K562 (cell line): ENCODE data around the gene KISS1R. TPM values are rescaled to one million over a fixed set of nuclear protein-coding genes. Genes with fewer than 3 reads are reported as not detected.
A peak's percentile ranks its signal among the peaks of the same experiment; 100 is the strongest.

ENCODE experiments used
- MYBL2 ChIP-seq, 2 experiments: fragments of 450-650 bp in 1 of 2; sonication (generic) in 1 of 2; formaldehyde crosslinking in 1 of 2; IDR thresholded peaks; 2 replicates each; pipeline versions ENCODE4 v1.6.1 to v1.8.1; 2017 to 2022; ENCODE audit warnings: borderline replicate concordance in 1 of 2, inconsistent platforms in 1 of 2, low read depth in 1 of 2, mild to moderate bottlenecking in 1 of 2, missing genetic modification reagents in 1 of 2, moderate library complexity in 1 of 2
- SRSF1 ChIP-seq: fragments of 200-400 bp; formaldehyde crosslinking; IDR thresholded peaks from 2 replicates; pipeline ENCODE4 v1.6.1; 2017; ENCODE audit warnings: mild to moderate bottlenecking, low read depth, low read length, moderate library complexity
- THAP7 ChIP-seq: fragments of 250-450 bp; sonication (Bioruptor Pico); IDR thresholded peaks from 2 replicates; pipeline ENCODE4 v1.5.0; 2021
- THRAP3 ChIP-seq: fragments of 450-650 bp; IDR thresholded peaks from 2 replicates; pipeline ENCODE4 v1.6.1; 2016; ENCODE audit warnings: mild to moderate bottlenecking, inconsistent platforms, borderline replicate concordance
- ZBTB1 ChIP-seq: sonication (generic); formaldehyde crosslinking; IDR thresholded peaks from 2 replicates; pipeline ENCODE4 v1.8.1; 2023; ENCODE audit warnings: missing genetic modification reagents, low read depth, mild to moderate bottlenecking, borderline replicate concordance
- ZNF318 ChIP-seq, 2 experiments: fragments of 450-650 bp; IDR thresholded peaks; 2 replicates each; pipeline ENCODE4 v1.6.1; 2016; ENCODE audit warnings: mild to moderate bottlenecking in 2 of 2, borderline replicate concordance in 1 of 2, low read depth in 1 of 2, moderate library complexity in 1 of 2
- ZNF407 ChIP-seq: fragments of 450-650 bp; IDR thresholded peaks from 2 replicates; pipeline ENCODE4 v1.6.1; 2016; ENCODE audit warnings: low read depth
- polyA plus RNA-seq, 8 experiments: library from polyadenylated mRNA; depleted of rRNA in 4 of 8; stranded (reverse) in 5 of 8; unstranded in 3 of 8; fragments of >200 nt; fragmentation: Nextera tagmentation in 2 of 8; fragmentation: Illumina TruSeq in 1 of 8; extraction: Ambion mirVana in 2 of 8; extraction: Trizol in 1 of 8; gene quantifications; 2 replicates each; pipeline versions ENCODE4 v1.2.1 to v1.2.3, GENCODE V29; 2011 to 2014; ENCODE audit warnings: inconsistent platforms in 1 of 8, missing spikeins in 1 of 8
- total RNA-seq, 7 experiments: library from RNA; depleted of rRNA in 6 of 7; stranded (reverse); fragments of >200 nt in 6 of 7; fragmentation: Illumina TruSeq in 2 of 7; extraction: Trizol in 2 of 7; gene quantifications; 2 replicates each; pipeline versions ENCODE4 v1.2.1 to v1.2.3, GENCODE V29; 2011 to 2021; ENCODE audit warnings: low replicate concordance in 1 of 7

KISS1R gene
- total and polyA plus RNA-seq, 9 of the 15 experiments (the other 6 are each of a cell fraction or from before 2014, with no cell fraction given), result 0.37 to 39.4 (median 2.0) TPM

GRCh38 chr19:911197-912033, 5.7 kb upstream of the KISS1R start (continued):
- TF ChIP-seq ZNF318 (IDR thresholded peaks at IDR 0.05; ENCODE audit: borderline replicate concordance in 1 of 2, low read depth in 1 of 2) (no peak), ZNF407 (no peak), THRAP3 (peak; percentile 69), ZBTB1 (CRISPR knock-in tag) (no peak), THAP7 (no peak), SRSF1 (no peak), MYBL2 (IDR thresholded peaks at IDR 0.05; ENCODE audit: low read depth) (no peak), MYBL2 (CRISPR knock-in tag; IDR thresholded peaks at IDR 0.05; ENCODE audit: borderline replicate concordance) (no peak)
